ENCODE measurements around the gene MOV10L1. TPM values are rescaled to one million over a fixed set of nuclear protein-coding genes. Genes with fewer than 3 reads are reported as not detected.

The MOV10L1 gene
- total RNA-seq, 1 donor, result 0.36 TPM

DNA sequence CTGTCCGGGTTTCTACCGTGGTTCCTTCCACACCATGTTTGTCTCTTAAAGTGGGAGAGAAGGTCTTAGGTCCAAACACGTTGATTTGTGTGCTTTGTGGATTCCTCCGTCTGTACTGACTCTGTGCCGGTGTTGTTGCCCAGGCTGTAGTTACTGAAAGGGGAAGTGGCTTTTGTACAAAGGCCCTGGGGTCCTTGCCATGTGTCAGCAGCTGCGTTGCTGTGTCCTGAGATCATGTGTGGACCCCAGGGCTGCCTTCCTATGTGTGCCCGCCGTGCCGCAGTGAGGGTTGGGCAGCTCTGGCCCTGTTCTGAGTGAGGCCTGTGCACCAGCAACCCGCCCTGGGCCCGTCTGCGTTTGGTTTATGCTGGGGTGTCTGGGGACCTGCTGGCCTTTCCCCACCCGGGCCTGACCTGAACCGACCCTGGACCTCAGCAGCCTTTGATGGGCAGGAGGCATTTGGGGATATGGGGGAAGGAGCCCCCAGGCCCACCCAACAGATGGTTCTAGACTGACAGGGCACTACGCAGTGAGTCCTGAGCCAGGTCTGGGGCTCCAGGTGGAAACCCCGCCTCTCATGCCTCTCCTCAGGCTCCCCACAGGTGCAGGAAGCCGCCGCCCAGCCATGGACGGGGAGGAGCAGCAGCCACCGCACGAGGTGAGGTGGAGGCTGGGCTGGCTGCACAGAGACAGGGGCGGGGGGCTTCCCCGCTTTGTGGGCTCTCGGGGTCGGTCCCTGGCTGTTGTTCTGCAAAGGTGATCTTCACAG is 102.8 kb downstream of the MOV10L1 start:
- H3K4me3 ChIP-seq (ENCODE audit: insufficient read depth, low read length), result no peak overlapping the region
- H3K27ac ChIP-seq (ENCODE audit: low read depth, low read length), result no peak overlapping the region
- H3K36me3 ChIP-seq (ENCODE audit: insufficient read depth, low read length), result peaks cover 22% of the 10 kb centered on the region
- no peak overlapping the region for H3K4me2 ChIP-seq (ENCODE audit: insufficient read depth, low read length)
- H3K79me2 ChIP-seq (ENCODE audit: insufficient read depth, low read length), result peaks cover 56% of the 10 kb centered on the region
- H4K20me1 ChIP-seq (ENCODE audit: insufficient read depth, low read length), result peaks cover 27% of the 10 kb centered on the region
- H3K4me1 ChIP-seq (ENCODE audit: insufficient read depth, low read length), result peaks cover 11% of the 10 kb centered on the region
- TF ChIP-seq, protein P1, sequence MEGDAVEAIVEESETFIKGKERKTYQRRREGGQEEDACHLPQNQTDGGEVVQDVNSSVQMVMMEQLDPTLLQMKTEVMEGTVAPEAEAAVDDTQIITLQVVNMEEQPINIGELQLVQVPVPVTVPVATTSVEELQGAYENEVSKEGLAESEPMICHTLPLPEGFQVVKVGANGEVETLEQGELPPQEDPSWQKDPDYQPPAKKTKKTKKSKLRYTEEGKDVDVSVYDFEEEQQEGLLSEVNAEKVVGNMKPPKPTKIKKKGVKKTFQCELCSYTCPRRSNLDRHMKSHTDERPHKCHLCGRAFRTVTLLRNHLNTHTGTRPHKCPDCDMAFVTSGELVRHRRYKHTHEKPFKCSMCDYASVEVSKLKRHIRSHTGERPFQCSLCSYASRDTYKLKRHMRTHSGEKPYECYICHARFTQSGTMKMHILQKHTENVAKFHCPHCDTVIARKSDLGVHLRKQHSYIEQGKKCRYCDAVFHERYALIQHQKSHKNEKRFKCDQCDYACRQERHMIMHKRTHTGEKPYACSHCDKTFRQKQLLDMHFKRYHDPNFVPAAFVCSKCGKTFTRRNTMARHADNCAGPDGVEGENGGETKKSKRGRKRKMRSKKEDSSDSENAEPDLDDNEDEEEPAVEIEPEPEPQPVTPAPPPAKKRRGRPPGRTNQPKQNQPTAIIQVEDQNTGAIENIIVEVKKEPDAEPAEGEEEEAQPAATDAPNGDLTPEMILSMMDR (IDR thresholded peaks at IDR 0.05; ENCODE audit: extremely low read depth, low read depth, low read length), result no peak
- no peak overlapping the region for H2AFZ ChIP-seq (ENCODE audit: low read length)
- no peak for DNase-seq (ENCODE audit: insufficient read length, low spot score, missing footprints)
- H3K9me3 ChIP-seq (ENCODE audit: low read depth, low read length), result no peaks in the 10 kb centered on the region
- H3K27me3 ChIP-seq (ENCODE audit: insufficient read depth, low read length), result no peaks in the 10 kb centered on the region

DNA sequence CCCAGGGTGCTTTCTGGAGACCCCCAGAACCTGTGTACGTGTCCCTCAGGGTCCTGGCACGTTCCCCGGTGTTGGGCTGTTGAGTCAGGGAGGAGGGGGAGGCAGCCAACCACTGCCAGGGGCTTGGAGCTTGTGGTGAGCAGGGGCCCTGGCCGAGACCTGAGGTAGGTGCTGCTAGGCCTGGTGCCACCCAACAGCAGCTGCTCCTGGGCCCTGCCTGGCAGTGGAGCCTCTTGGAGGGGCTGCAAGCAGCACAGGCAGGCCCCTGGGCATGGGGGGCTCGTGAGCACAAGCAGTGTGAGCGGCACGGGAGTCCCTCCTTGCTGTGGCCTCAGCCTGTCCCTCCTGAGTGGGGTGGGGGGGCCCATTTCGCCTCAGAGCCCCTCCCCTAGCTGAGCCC is 103.8 kb downstream of the MOV10L1 start:
- Histone ChIP-seq H3K4me1 (ENCODE audit: insufficient read depth, low read length) (peaks cover 11% of the 10 kb centered on the region), H2AFZ (ENCODE audit: low read length) (no peak overlapping the region), H3K9me3 (ENCODE audit: low read depth, low read length) (no peaks in the 10 kb centered on the region), H3K79me2 (ENCODE audit: insufficient read depth, low read length) (peaks cover 51% of the 10 kb centered on the region), H3K4me3 (ENCODE audit: insufficient read depth, low read length) (no peak overlapping the region), H3K36me3 (ENCODE audit: insufficient read depth, low read length) (peaks cover 21% of the 10 kb centered on the region), H3K27me3 (ENCODE audit: insufficient read depth, low read length) (no peaks in the 10 kb centered on the region), H4K20me1 (ENCODE audit: insufficient read depth, low read length) (peaks cover 26% of the 10 kb centered on the region), H3K4me2 (ENCODE audit: insufficient read depth, low read length) (no peak overlapping the region), H3K27ac (ENCODE audit: low read depth, low read length) (no peak overlapping the region)
- DNase-seq (ENCODE audit: insufficient read length, low spot score, missing footprints), result no peak
- TF ChIP-seq, protein P1 (IDR thresholded peaks at IDR 0.05; ENCODE audit: extremely low read depth, low read depth, low read length), result no peak

DNA sequence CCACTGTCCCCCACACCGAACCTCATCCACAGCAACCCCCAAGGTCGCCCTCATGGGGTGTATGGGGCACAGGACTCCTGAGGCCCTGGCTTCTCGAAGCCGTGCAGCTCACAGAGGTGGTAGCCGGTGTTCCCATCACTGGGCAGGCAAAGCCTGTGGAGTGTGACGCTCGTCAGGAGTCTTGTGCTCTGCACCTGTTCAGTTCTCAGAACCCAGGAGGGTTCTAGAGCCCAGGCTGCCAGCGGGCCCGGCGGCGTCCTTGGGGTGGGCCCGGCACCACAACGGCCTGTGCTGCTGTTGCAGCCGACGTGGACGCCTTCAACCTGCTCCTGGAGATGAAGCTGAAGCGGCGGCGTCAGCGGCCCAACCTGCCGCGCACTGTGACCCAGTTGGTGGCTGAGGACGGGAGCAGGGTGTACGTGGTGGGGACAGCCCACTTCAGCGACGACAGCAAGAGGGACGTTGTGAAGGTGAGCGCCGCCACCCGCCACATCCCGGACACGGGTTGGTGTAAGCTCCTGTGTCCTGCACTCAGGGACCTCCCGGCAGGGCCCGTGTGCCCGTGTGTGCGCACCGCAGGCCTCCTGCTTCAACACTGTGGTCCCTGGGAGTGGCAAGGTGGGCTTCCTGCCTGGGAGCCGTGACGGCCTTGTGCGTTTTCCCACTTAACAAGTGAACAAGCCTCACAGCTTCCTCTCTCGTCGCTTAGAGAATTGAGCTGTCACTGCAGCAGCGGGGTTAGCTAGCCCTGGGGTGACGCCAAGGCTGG is 104.4 kb downstream of the MOV10L1 start:
- Histone ChIP-seq H3K27me3 (ENCODE audit: insufficient read depth, low read length) (no peaks in the 10 kb centered on the region), H3K36me3 (ENCODE audit: insufficient read depth, low read length) (peaks cover 16% of the 10 kb centered on the region), H4K20me1 (ENCODE audit: insufficient read depth, low read length) (peaks cover 20% of the 10 kb centered on the region), H3K9me3 (ENCODE audit: low read depth, low read length) (no peaks in the 10 kb centered on the region), H3K4me2 (ENCODE audit: insufficient read depth, low read length) (no peak overlapping the region), H3K4me3 (ENCODE audit: insufficient read depth, low read length) (no peak overlapping the region), H3K79me2 (ENCODE audit: insufficient read depth, low read length) (peaks cover 45% of the 10 kb centered on the region), H3K27ac (ENCODE audit: low read depth, low read length) (no peak overlapping the region), H2AFZ (ENCODE audit: low read length) (no peak overlapping the region), H3K4me1 (ENCODE audit: insufficient read depth, low read length) (peaks cover 11% of the 10 kb centered on the region)
- TF ChIP-seq, protein P1 (IDR thresholded peaks at IDR 0.05; ENCODE audit: extremely low read depth, low read depth, low read length), result no peak
- no peak for DNase-seq (ENCODE audit: insufficient read length, low spot score, missing footprints)

DNA sequence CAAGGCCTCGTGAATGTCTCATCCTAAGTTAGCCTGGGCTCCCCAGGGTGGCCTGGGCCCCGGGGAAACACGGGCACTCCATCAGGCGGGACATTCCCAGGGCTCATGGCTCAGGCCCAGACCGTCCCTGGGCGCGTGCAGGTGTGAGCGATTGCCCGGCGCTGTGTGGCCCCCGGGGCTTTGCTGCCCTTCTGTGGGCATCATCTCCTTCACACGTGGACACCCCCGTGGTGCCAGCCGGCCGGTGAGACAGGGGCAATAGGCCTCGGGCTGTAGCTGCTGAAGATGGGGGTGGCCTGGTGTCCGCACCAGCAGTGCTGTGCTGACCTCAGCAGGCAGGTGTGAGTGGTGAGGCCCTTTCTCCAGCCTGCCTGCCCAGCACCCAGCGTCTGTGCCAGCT is 106.5 kb downstream of the MOV10L1 start:
- H3K9me3 ChIP-seq (ENCODE audit: low read depth, low read length), result no peaks in the 10 kb centered on the region
- H3K27me3 ChIP-seq (ENCODE audit: insufficient read depth, low read length), result no peaks in the 10 kb centered on the region
- DNase-seq (ENCODE audit: insufficient read length, low spot score, missing footprints), result no peak
- no peak overlapping the region for H3K27ac ChIP-seq (ENCODE audit: low read depth, low read length)
- no peak overlapping the region for H2AFZ ChIP-seq (ENCODE audit: low read length)
- H3K4me1 ChIP-seq (ENCODE audit: insufficient read depth, low read length), result peaks cover 4% of the 10 kb centered on the region
- peaks cover 16% of the 10 kb centered on the region for H3K36me3 ChIP-seq (ENCODE audit: insufficient read depth, low read length)
- H3K4me2 ChIP-seq (ENCODE audit: insufficient read depth, low read length), result no peak overlapping the region
- H4K20me1 ChIP-seq (ENCODE audit: insufficient read depth, low read length), result peaks cover 15% of the 10 kb centered on the region
- peaks cover 26% of the 10 kb centered on the region for H3K79me2 ChIP-seq (ENCODE audit: insufficient read depth, low read length)
- TF ChIP-seq, protein P1 (IDR thresholded peaks at IDR 0.05; ENCODE audit: extremely low read depth, low read depth, low read length), result no peak
- H3K4me3 ChIP-seq (ENCODE audit: insufficient read depth, low read length), result no peak overlapping the region
